ENCODE data around the gene ZNF783. TPM values are rescaled to one million over a fixed set of nuclear protein-coding genes. Genes with fewer than 3 reads are reported as not detected.

Gene ZNF783
- total RNA-seq = 4.5 TPM
- long read RNA-seq, full-length matches to known transcripts = 1 of 15 reads
- long read RNA-seq, partial matches to known transcripts = 3 of 15 reads
- long read RNA-seq, other reads (novel, unspliced or antisense) = 11 of 15 reads

GRCh38 chr7:149261829-149262617, at the start of gene ZNF783:
TSS of gene ZNF783 (plus strand) at chr7:149262196. CDS start at chr7:149262334, 138 bp downstream.
- H3K4me1 ChIP-seq = peaks cover 30% of the 10 kb centered on the region
- peak within 1 kb of the TSS; percentile 92 for H3K27ac ChIP-seq (replicated peaks)
- H3K36me3 ChIP-seq = peaks cover 13% of the 10 kb centered on the region
- H3K4me3 ChIP-seq = peak within 1 kb of the TSS; percentile 69
- H3K9me3 ChIP-seq (replicated peaks) = no peaks in the 10 kb centered on the region
- TF ChIP-seq CTCF (IDR thresholded peaks at IDR 0.05; ENCODE audit: borderline replicate concordance) = peak; percentile 96
- H3K27me3 ChIP-seq (ENCODE audit: low read depth) = no peaks in the 10 kb centered on the region
- intact Hi-C loops (cut with micrococcal nuclease) = no loop called here
- peak; percentile 91 for DNase-seq

- H3K4me1 ChIP-seq = peaks cover 13% of the 10 kb centered on the region
- H3K9me3 ChIP-seq (replicated peaks) = no peaks in the 10 kb centered on the region
- peaks cover 98% of the 10 kb centered on the region for H3K36me3 ChIP-seq
- no peak for DNase-seq
- TF ChIP-seq CTCF (IDR thresholded peaks at IDR 0.05; ENCODE audit: borderline replicate concordance) = no peak
- no peaks in the 10 kb centered on the region for H3K27me3 ChIP-seq (ENCODE audit: low read depth)
- no peak overlapping the region for H3K4me3 ChIP-seq
- intact Hi-C loops (cut with micrococcal nuclease) = no loop called here
- H3K27ac ChIP-seq (replicated peaks) = peak overlapping the region; percentile 1
Measured at GRCh38 chr7:149214020-149214720, 47.8 kb upstream of the ZNF783 start.

GRCh38 chr7:149216402-149216801, 45.6 kb upstream of the ZNF783 start:
- H3K9me3 ChIP-seq (replicated peaks) = no peaks in the 10 kb centered on the region
- H3K27me3 ChIP-seq (ENCODE audit: low read depth) = no peaks in the 10 kb centered on the region
- no peak for DNase-seq
- peaks cover 96% of the 10 kb centered on the region for H3K36me3 ChIP-seq
- H3K4me1 ChIP-seq = peaks cover 8% of the 10 kb centered on the region
- no peak for TF ChIP-seq CTCF (IDR thresholded peaks at IDR 0.05; ENCODE audit: borderline replicate concordance)
- intact Hi-C loops (cut with micrococcal nuclease) = no loop called here
- H3K4me3 ChIP-seq = no peak overlapping the region
- H3K27ac ChIP-seq (replicated peaks) = no peak overlapping the region

GRCh38 chr7:149217570-149217969, 44.4 kb upstream of the ZNF783 start:
- DNase-seq = no peak
- Histone ChIP-seq H3K9me3 (replicated peaks) (no peaks in the 10 kb centered on the region), H3K36me3 (peaks cover 96% of the 10 kb centered on the region), H3K27ac (replicated peaks) (no peak overlapping the region), H3K4me3 (no peak overlapping the region), H3K27me3 (ENCODE audit: low read depth) (no peaks in the 10 kb centered on the region), H3K4me1 (peaks cover 8% of the 10 kb centered on the region)
- TF ChIP-seq CTCF (IDR thresholded peaks at IDR 0.05; ENCODE audit: borderline replicate concordance) = no peak
- intact Hi-C loops (cut with micrococcal nuclease) = no loop called here

- peaks cover 96% of the 10 kb centered on the region for H3K36me3 ChIP-seq
- intact Hi-C loops (cut with micrococcal nuclease) = no loop called here
- H3K4me1 ChIP-seq = peaks cover 7% of the 10 kb centered on the region
- no peaks in the 10 kb centered on the region for H3K9me3 ChIP-seq (replicated peaks)
- no peaks in the 10 kb centered on the region for H3K27me3 ChIP-seq (ENCODE audit: low read depth)
- no peak for TF ChIP-seq CTCF (IDR thresholded peaks at IDR 0.05; ENCODE audit: borderline replicate concordance)
- H3K27ac ChIP-seq (replicated peaks) = no peak overlapping the region
- H3K4me3 ChIP-seq = no peak overlapping the region
- no peak for DNase-seq
Measured at GRCh38 chr7:149218469-149219420, 43.3 kb upstream of the ZNF783 start.

Data from left ventricle myocardium inferior (tissue), 1 donor.